Measurements from ENCODE around the gene MYL5. TPM values are rescaled to one million over a fixed set of nuclear protein-coding genes. Genes with fewer than 3 reads are reported as not detected.

The MYL5 gene
- total and polyA plus RNA-seq, 2 of the 4 experiments (the other 2 are of a cell fraction): 9.1 to 16.0 TPM

DNA sequence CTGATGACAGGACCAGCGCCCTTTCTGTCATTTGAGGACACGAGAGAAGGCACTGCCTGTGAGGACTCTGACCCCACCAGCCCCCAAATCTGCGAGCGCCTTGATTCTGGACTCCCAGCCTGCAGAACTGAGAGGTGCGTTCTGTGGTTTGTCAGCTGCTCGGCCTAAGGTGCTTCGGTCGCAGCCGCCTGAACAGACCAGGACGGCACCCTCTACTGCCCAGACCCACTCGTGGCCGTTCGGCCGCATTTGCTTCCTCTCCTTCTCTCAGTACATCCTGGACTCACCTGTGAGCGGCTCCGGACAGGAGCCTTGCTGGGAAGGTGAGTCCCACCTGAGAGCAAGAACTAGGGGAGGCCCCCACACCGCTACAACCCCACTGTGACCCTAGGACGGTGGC, 39.7 kb downstream of the MYL5 start:
- ATAC-seq (ENCODE audit: low read depth) (no peak), DNase-seq (no peak)
- in situ Hi-C loops (cut with MboI; ENCODE audit: low sequenced_read_pairs): no loop called here
- H3K23ac ChIP-seq (ENCODE audit: low read depth, low read length): no peak overlapping the region
- H3K36me3 ChIP-seq (ENCODE audit: control insufficient read depth, insufficient read depth, low read length): peaks cover 15% of the 10 kb centered on the region
- intact Hi-C loops (cut with micrococcal nuclease): no loop called here
- no peaks in the 10 kb centered on the region for H3K27me3 ChIP-seq (ENCODE audit: control insufficient read depth, insufficient read depth, low read length)
- no peak overlapping the region for H2BK120ac ChIP-seq (ENCODE audit: low read depth, low read length)
- H2BK20ac ChIP-seq (ENCODE audit: low read depth, low read length): no peak overlapping the region
- H4K8ac ChIP-seq (ENCODE audit: low read depth in 2 of 2, low read length in 2 of 2): no peak overlapping the region
- TF ChIP-seq CHD1 (IDR thresholded peaks at IDR 0.05; ENCODE audit: low read depth, low read length) (no peak), MAFK (IDR thresholded peaks at IDR 0.05; ENCODE audit: low read depth, low read length) (no peak), USF2 (IDR thresholded peaks at IDR 0.05; ENCODE audit: low read depth, low read length) (no peak), MAZ (IDR thresholded peaks at IDR 0.05; ENCODE audit: borderline replicate concordance, low read depth, low read length) (no peak), ELK1 (IDR thresholded peaks at IDR 0.05; ENCODE audit: borderline replicate concordance, low read depth, low read length) (no peak), BHLHE40 (IDR thresholded peaks at IDR 0.05; ENCODE audit: low read depth, low read length) (no peak), POLR2A (IDR thresholded peaks at IDR 0.05; ENCODE audit: low read depth, low read length) (no peak), CEBPB (IDR thresholded peaks at IDR 0.05; ENCODE audit: low read depth, low read length) (no peak), SMC3 (IDR thresholded peaks at IDR 0.05; ENCODE audit: low read depth, low read length) (no peak), NFE2L2 (IDR thresholded peaks at IDR 0.05; ENCODE audit: low read depth, low read length) (no peak), RAD21 (IDR thresholded peaks at IDR 0.05; ENCODE audit: low read length) (no peak), MXI1 (IDR thresholded peaks at IDR 0.05; ENCODE audit: borderline replicate concordance, low read depth, low read length) (no peak), RFX5 (IDR thresholded peaks at IDR 0.05; ENCODE audit: low read depth, low read length) (no peak), FOS (IDR thresholded peaks at IDR 0.05; ENCODE audit: low read depth, low read length) (no peak), RCOR1 (IDR thresholded peaks at IDR 0.05; ENCODE audit: insufficient replicate concordance, low read length) (no peak)
- TF ChIP-seq, protein P1, sequence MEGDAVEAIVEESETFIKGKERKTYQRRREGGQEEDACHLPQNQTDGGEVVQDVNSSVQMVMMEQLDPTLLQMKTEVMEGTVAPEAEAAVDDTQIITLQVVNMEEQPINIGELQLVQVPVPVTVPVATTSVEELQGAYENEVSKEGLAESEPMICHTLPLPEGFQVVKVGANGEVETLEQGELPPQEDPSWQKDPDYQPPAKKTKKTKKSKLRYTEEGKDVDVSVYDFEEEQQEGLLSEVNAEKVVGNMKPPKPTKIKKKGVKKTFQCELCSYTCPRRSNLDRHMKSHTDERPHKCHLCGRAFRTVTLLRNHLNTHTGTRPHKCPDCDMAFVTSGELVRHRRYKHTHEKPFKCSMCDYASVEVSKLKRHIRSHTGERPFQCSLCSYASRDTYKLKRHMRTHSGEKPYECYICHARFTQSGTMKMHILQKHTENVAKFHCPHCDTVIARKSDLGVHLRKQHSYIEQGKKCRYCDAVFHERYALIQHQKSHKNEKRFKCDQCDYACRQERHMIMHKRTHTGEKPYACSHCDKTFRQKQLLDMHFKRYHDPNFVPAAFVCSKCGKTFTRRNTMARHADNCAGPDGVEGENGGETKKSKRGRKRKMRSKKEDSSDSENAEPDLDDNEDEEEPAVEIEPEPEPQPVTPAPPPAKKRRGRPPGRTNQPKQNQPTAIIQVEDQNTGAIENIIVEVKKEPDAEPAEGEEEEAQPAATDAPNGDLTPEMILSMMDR (conservative IDR thresholded peaks at IDR 0.05; ENCODE audit: low read depth, low read length): no peak
- WGBS, 2 experiments (ENCODE audit: extremely low coverage in 2 of 2, insufficient read length in 1 of 2): 100% methylated on average over 2 of the region's 18 CpGs; no CpG with 5 or more reads in 1 of the 2 experiments
- no peak overlapping the region for H3K56ac ChIP-seq (ENCODE audit: extremely low read depth, insufficient read depth, low read length)
- H3K4me3 ChIP-seq (ENCODE audit: insufficient read depth, low read depth, low read length): no peak overlapping the region
- peaks cover 73% of the 10 kb centered on the region for H4K20me1 ChIP-seq (ENCODE audit: insufficient read depth, low read length)
- no peak overlapping the region for H4K91ac ChIP-seq (ENCODE audit: insufficient read depth, low read depth, low read length)
- no peak overlapping the region for H2AFZ ChIP-seq (replicated peaks; ENCODE audit: low read length, poor library complexity)
- H3K9ac ChIP-seq (ENCODE audit: low read depth, low read length): no peak overlapping the region
- no peak overlapping the region for H2BK15ac ChIP-seq (ENCODE audit: low read depth, low read length)
- no peak overlapping the region for H2AK5ac ChIP-seq (ENCODE audit: low read depth, low read length)
- no peak overlapping the region for H3K18ac ChIP-seq (ENCODE audit: low read depth, low read length)
- H3K9me3 ChIP-seq (ENCODE audit: control insufficient read depth, insufficient read depth, low read length): no peaks in the 10 kb centered on the region
- ChIA-PET POLR2A (ENCODE audit: unreplicated experiment) (interaction anchor here (0.6 kb wide), 1 partner anchor 23 kb away, joined by 4 read pairs; no protein-coding TSS in a partner anchor), CTCF (no interaction called here)
- no peak overlapping the region for H3K4me2 ChIP-seq (ENCODE audit: low read depth, low read length)
- H3K9me1 ChIP-seq (ENCODE audit: insufficient read depth, low read length): peaks cover 5% of the 10 kb centered on the region; the same call in 1 of the 2 replicates
- no peak overlapping the region for H3K14ac ChIP-seq (replicated peaks; ENCODE audit: low read depth, low read length)
- no peak overlapping the region for H4K5ac ChIP-seq (ENCODE audit: low read depth, low read length)
- no peak overlapping the region for H2AK9ac ChIP-seq (replicated peaks; ENCODE audit: low read depth, low read length, poor library complexity)
- H2BK5ac ChIP-seq (ENCODE audit: low read depth, low read length, poor library complexity, severe bottlenecking): no peak overlapping the region
- peaks cover 12 to 42% of the 10 kb centered on the region in 2 experiments; a peak in 3 of 4 replicates for H3K79me1 ChIP-seq (ENCODE audit: low read depth in 1 of 2, low read length in 2 of 2)
- H3K4me1 ChIP-seq (ENCODE audit: control insufficient read depth, insufficient read depth, low read length): no peaks in the 10 kb centered on the region
- BruUV-seq (replicated peaks): no TSS peak
- no peak overlapping the region for H3K4ac ChIP-seq (ENCODE audit: low read depth, low read length)
- dilution Hi-C loops (cut with HindIII; ENCODE audit: low sequenced_read_pairs, unreplicated experiment): no loop called here
- no peak overlapping the region for H3K27ac ChIP-seq (ENCODE audit: insufficient read depth, low read length)

All from IMR-90 (cell line).